ENCODE results near the gene SEMA4D. TPM values are rescaled to one million over a fixed set of nuclear protein-coding genes. Genes with fewer than 3 reads are reported as not detected.

Gene SEMA4D
- total RNA-seq, 2 experiments from 2014 or later, result 283 to 295 TPM

DNA sequence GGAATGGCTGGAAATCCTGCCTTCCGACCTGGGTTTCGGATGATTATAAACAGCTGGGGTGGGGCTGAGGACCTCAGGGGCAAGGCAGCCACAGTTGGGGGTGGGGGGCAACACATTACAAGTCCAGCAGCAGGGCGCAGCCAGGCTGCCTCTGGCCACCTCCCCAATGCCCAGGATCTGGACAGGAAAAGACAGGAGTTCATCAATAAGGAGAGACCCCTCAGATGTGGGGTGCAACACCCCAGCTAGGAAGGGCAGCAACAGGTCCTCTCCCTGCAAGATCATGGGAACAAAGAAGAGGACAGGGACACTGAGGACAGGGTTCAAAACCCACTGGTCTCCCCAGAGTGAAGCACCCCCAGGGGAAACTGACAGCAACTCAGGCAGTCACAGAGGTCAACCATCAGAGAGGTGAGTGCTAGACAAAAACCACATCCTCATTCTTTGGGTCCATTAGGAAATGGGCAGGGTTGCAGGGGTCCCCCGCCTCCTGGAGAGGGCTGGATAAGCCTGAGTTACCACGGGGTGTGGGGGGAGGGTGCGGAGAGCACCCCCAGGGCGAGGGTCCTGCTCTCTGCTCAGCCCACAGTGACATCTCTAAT is 33.5 kb downstream of the SEMA4D start:
- POLR2A ChIA-PET, result interaction anchor here (1.0 to 1.4 kb wide), 2 partner anchors 14 to 41 kb away, joined by 3 to 4 read pairs; no protein-coding TSS in a partner anchor
- CTCF ChIA-PET, result interaction anchor here (0.9 to 1.4 kb wide), 3 partner anchors 8 to 36 kb away, joined by 3 read pairs; no protein-coding TSS in a partner anchor

DNA sequence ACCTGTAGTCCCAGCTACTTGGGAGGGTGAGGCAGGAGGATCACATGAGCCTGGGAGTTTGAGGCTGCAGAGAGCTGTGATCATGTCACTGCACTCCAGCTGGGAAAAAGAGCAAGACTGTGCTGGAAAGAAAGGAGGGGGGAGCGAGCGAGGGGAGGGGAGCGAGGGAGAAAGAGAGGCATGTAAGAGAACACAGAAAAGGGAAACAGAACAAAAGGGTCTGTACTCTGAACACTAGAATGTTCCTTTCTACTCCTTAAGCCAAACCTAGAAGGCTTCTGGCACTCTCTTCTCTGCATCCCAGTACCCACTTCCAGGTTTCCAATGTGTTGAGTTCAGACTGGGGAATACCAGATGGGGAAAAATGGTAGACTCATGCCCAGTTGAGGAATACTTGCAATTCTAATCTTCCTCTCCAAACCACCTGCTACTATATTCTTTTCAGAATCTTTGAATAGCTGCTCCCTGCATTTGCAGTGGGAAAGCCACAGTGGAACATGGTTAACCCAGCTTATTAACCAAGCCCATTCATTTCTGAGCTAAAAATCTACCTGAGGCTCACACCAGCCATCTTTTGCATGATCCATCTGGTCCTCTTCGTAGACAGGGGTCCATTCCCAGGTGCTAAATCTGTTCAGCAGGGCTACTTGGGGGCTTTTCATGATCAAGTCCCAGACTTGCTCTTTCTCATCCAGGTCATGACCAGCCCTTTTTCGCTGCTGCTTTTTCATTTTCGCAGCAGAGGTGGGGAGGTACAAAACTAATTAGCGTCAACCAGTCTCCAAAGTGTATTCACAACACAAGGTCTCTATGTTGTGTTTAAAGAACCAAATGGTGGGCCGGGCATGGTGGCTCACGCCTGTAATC is 34.9 kb downstream of the SEMA4D start:
- ChIA-PET CTCF (interaction anchor here (0.9 to 1.4 kb wide), 3 partner anchors 11 to 34 kb away, joined by 3 to 5 read pairs (median 3); no protein-coding TSS in a partner anchor), POLR2A (interaction anchor here (1.0 to 1.6 kb wide), 3 partner anchors 12 to 40 kb away, joined by 4 to 5 read pairs (median 4); no protein-coding TSS in a partner anchor)

DNA sequence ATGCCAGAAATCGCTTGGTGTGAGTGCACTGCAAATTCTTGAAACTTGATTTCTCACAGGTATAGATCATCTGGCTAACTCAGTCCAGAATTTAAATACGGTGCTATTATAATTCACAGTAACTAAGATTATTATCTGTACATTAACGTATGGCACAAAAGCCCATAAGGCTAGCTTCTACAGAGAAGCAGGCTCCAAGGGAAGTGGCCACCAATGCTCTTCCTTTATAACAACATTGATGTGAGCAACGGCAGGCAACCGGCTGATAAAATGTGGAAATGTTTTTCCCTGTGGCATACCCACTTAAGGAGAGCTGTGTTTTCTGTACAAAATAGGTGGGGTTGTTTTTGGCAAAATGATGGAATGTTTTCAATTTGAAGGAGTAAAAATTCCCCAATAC is 35.7 kb downstream of the SEMA4D start:
- ChIA-PET POLR2A (interaction anchor here (0.7 to 1.6 kb wide), 3 partner anchors 8 to 14 kb away, joined by 4 to 8 read pairs (median 4); no protein-coding TSS in a partner anchor), CTCF (interaction anchor here (0.6 to 0.9 kb wide), 3 partner anchors 19 to 85 kb away, joined by 3 to 4 read pairs (median 3); no protein-coding TSS in a partner anchor)

DNA sequence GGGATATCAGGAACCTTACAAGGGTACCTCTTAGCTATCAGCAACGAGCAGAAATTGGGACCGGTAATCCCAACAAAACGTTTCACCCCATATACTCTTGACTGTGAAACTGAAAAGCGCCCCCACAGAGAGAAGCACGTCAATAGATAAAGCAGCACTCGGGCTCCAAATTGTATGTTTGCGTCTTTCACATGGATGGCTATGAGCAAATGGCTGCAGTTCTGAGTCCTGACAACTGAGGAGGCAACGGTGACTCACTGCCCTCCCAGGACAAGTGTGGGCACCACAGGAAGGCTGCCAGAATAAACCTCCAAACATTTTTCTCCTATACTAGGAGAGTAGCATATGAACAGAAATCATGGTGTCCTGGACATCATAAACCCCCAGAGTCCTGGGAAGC is 36.6 kb downstream of the SEMA4D start:
- ChIA-PET CTCF (interaction anchor here (0.6 to 1.2 kb wide), 2 partner anchors 26 to 86 kb away, joined by 3 to 4 read pairs; no protein-coding TSS in a partner anchor), POLR2A (interaction anchor here (0.7 kb wide), 1 partner anchor 9 kb away, joined by 8 read pairs; no protein-coding TSS in a partner anchor)

DNA sequence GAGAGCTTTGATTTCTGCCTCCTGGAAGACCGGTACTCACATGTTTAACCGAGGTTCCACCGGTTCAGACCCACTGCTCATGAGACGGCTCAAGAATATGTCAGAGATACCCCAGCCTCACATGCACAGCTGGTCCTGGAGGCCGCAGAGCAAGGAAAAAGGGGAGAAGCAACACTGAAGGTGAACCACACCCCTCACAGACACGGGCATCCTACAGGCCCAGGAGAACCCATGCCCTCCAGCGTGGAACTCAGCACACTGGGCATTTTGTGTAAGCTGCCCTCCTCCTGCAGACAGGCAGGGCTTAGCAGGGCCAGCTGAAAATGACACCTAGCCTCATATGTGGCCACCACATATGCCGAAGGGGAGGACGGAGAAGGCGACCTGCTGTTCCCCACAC is 37.4 kb downstream of the SEMA4D start:
- CTCF ChIA-PET, result interaction anchor here (1.2 kb wide), 1 partner anchor 27 kb away, joined by 3 read pairs; no protein-coding TSS in a partner anchor
- POLR2A ChIA-PET, result no interaction called here

DNA sequence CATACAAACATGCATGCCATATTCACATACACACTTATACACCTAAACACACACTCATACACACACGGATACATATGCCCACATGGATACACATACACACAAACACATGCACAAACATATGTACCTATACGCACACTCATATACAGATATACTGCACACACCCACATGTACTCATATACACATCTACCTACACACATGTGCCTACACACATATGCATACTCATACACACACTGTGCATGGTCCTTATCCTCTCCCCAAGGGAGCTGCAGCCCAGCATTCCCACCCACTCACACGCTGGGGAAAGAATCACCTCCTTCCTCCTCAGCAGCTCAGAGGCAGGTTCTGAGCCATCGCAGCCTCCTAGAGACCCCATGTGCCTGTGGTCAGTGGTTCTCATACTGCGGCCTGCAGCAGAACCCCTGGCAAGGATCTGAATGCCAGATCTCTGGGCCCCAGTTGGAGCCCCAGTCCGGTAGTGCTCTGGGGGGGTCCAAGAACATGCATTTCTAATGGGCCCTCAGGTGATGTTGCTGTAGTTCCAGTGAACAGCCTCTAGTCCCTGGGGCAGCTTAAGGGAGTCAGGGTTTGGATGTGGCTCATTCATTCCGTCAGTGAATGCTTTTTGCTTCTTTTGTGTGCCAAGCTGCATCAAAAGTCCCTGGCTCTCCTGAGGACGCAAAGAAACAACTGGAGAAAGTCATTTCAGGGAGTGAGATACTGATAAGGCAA is 39.0 kb downstream of the SEMA4D start:
- POLR2A ChIA-PET, result interaction anchor here (0.9 kb wide), 1 partner anchor 20 kb away, joined by 3 read pairs; no protein-coding TSS in a partner anchor
- CTCF ChIA-PET, result interaction anchor here (1.0 to 1.1 kb wide), 2 partner anchors 30 to 35 kb away, joined by 3 read pairs; no protein-coding TSS in a partner anchor

DNA sequence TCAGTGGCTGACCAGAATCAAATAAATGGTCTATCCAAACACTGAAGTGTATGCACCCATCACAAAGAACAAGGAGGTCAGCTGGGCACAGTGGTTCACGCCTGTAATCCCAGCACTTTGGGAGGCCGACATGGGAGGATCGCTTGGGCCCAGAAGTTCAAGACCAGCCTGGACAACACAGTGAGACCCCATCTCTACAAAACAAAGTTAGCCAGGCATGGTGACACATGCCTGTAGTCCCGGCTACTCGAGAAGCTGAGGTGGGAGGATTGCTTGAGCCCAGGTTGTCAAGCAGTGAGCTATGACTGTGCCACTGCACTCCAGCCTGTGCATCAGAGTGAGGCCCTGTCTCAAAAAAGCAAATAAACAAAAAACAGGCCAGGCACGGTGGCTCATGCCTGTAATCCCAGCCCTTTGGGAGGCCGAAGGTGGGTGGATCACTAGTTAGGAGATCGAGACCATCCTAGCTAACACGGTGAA is 40.5 kb downstream of the SEMA4D start:
- POLR2A ChIA-PET, result interaction anchor here (1.0 to 1.6 kb wide), 2 partner anchors 9 to 22 kb away, joined by 3 to 6 read pairs; no protein-coding TSS in a partner anchor
- CTCF ChIA-PET, result interaction anchor here (0.6 to 2.4 kb wide), 6 partner anchors 12 to 118 kb away, joined by 3 to 6 read pairs (median 4); no protein-coding TSS in a partner anchor

DNA sequence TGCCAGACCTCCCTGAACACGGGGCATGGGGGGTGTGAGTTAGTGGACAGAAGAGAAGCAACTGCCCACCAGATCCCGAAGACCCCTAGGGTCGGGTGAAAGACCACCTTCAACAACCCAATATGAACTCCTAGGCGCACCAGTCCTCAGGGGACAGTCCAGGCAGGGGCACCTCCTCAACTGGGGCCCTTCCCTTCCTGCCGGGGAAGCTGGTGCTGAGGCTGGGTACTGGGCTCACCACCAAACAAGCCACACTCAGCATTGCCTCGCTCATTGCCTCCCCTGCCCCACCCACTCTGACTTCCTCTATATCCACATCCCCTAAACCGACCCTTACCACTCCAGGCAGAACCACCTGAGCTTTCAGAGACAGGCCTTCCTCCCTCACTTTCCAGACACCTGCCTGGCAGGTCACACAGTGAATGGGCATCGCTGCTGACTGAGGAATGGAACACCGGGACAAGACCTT is 42.5 kb downstream of the SEMA4D start:
- ChIA-PET CTCF (interaction anchor here (0.7 to 2.4 kb wide), 5 partner anchors 10 to 94 kb away, joined by 3 to 7 read pairs (median 4); no protein-coding TSS in a partner anchor), POLR2A (no interaction called here)

DNA sequence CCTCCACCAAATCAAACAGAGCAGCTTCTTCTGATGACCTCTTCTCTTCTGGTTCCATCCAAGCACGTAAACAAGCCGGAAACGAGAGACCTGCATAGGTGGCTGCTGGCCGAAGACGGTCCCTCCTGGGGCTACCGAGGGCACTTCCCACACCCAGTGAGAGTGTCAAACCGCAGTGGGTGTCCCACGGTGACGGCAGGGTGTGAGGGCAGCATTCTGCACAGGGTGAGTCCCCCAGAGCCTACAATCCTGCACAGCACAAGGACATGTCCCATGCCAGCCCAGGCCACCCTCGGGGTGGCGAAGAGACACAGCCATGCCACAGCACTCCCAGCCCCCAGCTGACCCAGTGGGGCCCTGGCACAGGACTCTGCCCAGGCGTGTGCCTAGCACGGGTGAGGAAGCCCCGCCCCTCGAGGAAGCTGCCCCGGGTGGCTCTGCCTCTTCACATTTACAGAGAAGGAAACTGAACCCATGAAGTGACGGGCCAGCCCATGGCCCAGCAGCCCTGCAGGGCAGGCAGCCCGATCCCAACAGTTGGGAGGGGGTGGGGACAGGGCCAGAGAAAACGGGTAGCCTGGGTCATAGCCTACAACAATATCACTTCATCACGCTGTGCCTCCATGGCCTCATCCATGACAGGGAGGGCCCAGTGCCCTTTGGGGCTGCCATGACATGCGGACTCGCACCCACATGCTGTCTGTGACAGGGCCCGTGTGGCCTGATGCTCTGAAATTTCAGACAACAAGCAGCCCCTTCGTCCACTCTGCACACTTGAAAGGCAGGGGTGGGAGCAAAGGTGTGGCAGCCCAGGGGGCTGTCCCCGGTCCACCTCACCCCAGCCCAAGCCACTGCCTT is 43.2 kb downstream of the SEMA4D start:
- CTCF ChIA-PET, result interaction anchor here (1.2 kb wide), 1 partner anchor 26 kb away, joined by 4 read pairs; no protein-coding TSS in a partner anchor
- POLR2A ChIA-PET, result no interaction called here

DNA sequence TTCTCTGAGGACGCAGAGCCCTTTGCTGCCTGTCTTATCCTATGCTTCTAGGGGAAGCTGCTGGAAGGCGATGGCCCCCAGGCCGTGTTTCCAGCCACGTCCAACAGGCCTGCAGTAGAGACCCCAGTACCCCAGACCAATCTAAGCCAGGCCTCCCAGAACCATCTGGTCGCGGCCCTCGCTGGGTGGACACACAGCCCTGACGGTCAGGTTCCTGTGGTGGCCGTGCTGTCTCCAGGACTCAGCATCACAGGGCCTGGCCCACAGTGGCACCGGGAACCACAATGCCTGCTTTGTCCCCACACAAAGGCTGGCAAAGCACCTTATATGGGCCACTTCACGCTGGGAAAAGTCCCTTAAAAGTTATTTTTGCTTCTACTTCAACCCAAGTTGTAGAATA is 44.5 kb downstream of the SEMA4D start:
- ChIA-PET POLR2A (no interaction called here), CTCF (no interaction called here)

DNA sequence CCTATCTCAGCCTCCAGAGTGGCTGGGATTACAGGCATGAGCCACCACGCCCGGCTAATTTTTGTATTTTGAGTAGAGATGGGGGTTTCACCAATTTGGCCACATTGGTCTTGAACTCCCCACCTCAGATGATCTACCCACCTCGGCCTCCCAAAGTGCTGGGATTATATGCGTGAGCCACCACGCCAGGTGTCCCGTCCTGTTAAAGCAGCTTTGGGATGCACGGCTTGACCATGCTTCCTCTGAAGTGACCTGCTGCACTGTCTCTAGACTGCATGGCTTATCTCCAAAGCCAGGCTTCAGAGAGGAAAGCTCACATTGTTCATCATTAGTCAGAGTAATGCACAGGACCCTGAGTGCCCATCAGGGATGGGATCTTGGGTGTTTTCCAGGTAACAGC is 45.4 kb downstream of the SEMA4D start:
- CTCF ChIA-PET, result no interaction called here
- POLR2A ChIA-PET, result interaction anchor here (0.8 kb wide), 1 partner anchor 26 kb away, joined by 3 read pairs; no protein-coding TSS in a partner anchor

DNA sequence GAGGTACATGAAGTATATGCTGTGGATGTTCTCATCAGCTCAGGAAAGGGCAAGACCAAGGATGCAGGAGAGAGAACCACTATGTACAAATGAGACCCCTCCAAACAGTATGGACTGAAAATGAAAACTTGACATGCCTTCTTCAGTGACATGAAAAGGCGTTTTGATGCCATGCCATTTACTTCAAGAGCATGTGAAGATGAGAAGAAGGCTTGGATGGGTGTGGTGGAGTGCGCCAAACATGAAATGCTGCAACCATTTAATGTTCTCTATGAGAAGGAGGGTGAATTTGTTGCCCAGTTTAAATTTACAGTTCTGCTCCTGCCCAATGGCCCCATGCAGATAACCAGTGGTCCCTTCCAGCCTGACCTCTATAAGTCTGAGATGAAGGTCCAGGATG is 47.7 kb downstream of the SEMA4D start:
- CTCF ChIA-PET, result interaction anchor here (0.8 to 1.5 kb wide), 2 partner anchors 21 to 28 kb away, joined by 4 to 6 read pairs; no protein-coding TSS in a partner anchor

DNA sequence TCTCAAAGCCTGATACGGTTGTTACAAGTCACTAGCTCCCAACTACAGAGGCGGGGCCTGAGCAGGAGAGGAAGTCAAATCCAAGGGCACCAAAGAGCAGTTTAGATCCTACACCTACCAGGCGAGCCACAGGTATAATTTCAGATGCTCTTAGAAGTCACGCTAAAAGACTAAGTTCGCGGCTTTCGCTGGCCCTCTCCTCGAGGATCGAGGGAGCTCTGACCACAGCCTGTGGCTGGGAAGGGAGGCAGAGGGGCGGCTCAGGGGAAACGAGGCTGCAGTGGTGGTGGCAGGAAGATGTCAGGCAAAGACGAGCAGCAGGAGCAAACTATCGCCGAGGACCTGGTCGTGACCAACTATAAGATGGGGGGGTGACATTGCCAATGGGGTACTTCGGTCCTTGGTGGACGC is 48.6 kb downstream of the SEMA4D start:
- CTCF ChIA-PET, result interaction anchor here (1.2 to 1.6 kb wide), 3 partner anchors 14 to 29 kb away, joined by 3 to 4 read pairs (median 3); no protein-coding TSS in a partner anchor
- POLR2A ChIA-PET, result interaction anchor here (1.5 to 2.0 kb wide), 4 partner anchors 21 to 29 kb away, joined by 3 to 9 read pairs (median 6); no protein-coding TSS in a partner anchor

More for the DNA sequence above, 47.7 kb downstream of the SEMA4D start:
- POLR2A ChIA-PET, result interaction anchor here (0.6 kb wide), 1 partner anchor 24 kb away, joined by 3 read pairs; no protein-coding TSS in a partner anchor

DNA sequence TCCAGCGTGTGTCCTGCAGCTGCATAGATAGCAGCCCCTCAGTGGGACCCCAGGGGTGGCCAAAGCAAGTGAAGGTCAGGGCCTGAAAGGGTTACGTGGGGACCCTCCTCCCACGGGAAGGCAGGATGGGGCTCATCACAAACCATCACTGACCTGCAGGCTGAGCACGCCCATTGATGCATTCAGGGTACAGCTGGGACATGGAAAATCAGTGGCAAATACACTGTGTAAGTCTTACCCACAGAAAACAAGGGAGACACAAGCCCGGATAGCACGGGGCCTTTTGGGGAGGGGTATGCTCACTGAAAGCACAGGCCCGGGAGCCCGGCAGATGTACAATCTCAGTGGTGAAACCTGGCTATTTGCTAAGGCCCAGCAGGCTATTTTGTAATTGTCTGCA is 49.1 kb downstream of the SEMA4D start:
- CTCF ChIA-PET, result interaction anchor here (1.2 to 1.6 kb wide), 4 partner anchors 13 to 100 kb away, joined by 3 to 9 read pairs (median 4); no protein-coding TSS in a partner anchor
- POLR2A ChIA-PET, result interaction anchor here (0.9 to 2.0 kb wide), 6 partner anchors 14 to 30 kb away, joined by 3 to 9 read pairs (median 4); no protein-coding TSS in a partner anchor

DNA sequence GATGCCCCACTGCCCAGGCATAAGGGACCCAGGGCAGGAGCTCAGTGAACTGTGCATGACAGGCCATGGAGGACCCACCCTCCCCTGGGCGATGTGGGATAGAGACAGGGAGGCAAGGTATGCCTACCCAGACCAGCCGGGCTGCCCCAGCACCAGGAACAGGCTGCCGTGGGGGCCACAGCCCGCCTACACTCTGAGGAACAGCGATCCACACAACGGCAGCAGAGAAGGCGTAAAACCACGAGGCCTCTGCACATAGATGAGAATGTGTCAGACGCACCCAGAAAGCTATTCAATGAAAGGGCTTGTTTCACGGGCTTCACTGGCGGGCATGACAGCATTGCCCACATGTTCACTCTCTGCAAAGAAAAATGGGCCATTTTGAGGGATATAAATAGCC is 49.5 kb downstream of the SEMA4D start:
- ChIA-PET POLR2A (interaction anchor here (0.9 to 2.0 kb wide), 7 partner anchors 9 to 30 kb away, joined by 3 to 9 read pairs (median 4); no protein-coding TSS in a partner anchor), CTCF (interaction anchor here (0.8 to 1.6 kb wide), 5 partner anchors 13 to 101 kb away, joined by 3 to 9 read pairs (median 3); no protein-coding TSS in a partner anchor)

DNA sequence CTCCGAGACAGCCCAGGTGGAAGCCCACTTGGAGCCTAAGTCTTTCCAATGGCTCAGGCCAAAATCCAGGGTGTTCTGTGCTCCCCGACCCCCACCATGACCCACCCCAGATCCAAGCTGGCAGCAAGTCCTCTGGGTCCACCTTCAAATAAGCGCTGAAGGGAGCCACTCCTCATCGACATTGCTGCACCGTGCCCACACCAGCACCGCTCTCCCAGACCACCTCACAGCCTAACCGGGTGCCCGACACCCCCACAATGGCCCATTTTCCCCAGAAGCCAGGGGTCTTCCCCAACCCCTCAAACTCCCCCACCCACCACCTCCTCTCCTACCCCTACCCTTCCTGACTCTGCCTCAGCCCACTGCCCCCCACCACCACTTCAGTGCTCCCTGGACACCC is 50.5 kb downstream of the SEMA4D start:
- ChIA-PET POLR2A (interaction anchor here (1.2 to 2.0 kb wide), 3 partner anchors 10 to 20 kb away, joined by 3 to 5 read pairs (median 4); no protein-coding TSS in a partner anchor), CTCF (interaction anchor here (0.9 to 1.3 kb wide), 2 partner anchors 9 to 102 kb away, joined by 3 to 9 read pairs; no protein-coding TSS in a partner anchor)

DNA sequence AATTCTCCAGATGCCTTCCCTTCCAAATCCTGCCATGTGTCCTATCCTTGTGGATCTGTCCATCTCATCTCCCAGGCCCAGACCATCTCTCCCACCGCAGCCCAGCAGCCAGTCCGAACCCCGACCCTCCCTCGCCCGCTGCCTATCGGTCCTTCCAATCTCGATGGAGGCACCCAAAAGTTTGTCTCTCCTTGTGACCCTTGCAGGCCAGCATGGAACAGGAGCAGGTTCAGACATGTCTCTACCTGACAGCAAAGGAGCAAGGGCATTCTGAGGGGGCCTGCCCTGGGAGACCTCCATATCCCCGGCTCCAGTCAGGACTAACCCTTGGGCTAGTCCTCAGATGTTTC is 51.0 kb downstream of the SEMA4D start:
- ChIA-PET CTCF (interaction anchor here (0.9 kb wide), 1 partner anchor 10 kb away, joined by 3 read pairs; no protein-coding TSS in a partner anchor), POLR2A (no interaction called here)

Measured in activated CD8-positive, alpha-beta memory T cell treated with anti-CD3 and anti-CD28 coated beads for 36 hours (primary cell).